ENCODE results near the gene LGI2.

GRCh38 chr4:24993551-24994080, 37.1 kb downstream of the LGI2 start:
- TF ChIP-seq CTCF (IDR thresholded peaks at IDR 0.05): no peak
- no peak for TF ChIP-seq EZH2 (IDR thresholded peaks at IDR 0.05)
- TF ChIP-seq EZH2phosphoT487 (IDR thresholded peaks at IDR 0.05): no peak
